Right lobe of liver (tissue), 4 donors: ENCODE measurements around the gene SMIM10.

Experiments used
- CTCF ChIP-seq, 4 donors: fragments of 200-600 bp in 3 of 4; fragments of 450-650 bp in 1 of 4; IDR thresholded peaks; one replicate each; pipeline versions ENCODE4 v1.5.1 to v1.8.0; 2016 to 2022; ENCODE audit warnings: antibody characterized with exemption in 4 of 4, mild to moderate bottlenecking in 2 of 4
- POLR2A ChIP-seq: fragments of 450-650 bp; IDR thresholded peaks from one replicate; pipeline ENCODE4 v1.6.1; 2017; ENCODE audit warnings: antibody characterized with exemption, mild to moderate bottlenecking
- donor health status: DM: no; HTN: no; CAD: no.
- donor health status: DM: no; HTN: no; CAD: no.
- donor health status: DM: no; HTN: yes; CAD: no.

GRCh38 chrX:134997646-134998045 is 6.9 kb downstream of the SMIM10 start:
- TF ChIP-seq CTCF (IDR thresholded peaks at IDR 0.05) (no peak), POLR2A (no peak)
